CD4-positive, alpha-beta T cell treated with Interleukin-6 for 4 hours (primary cell): ENCODE data around the gene RPL26.
"Not testable (repeated sequence)": the region's sequence is repeated elsewhere in the genome, so short reads cannot be mapped to it uniquely, and the experiment has no call there.

ENCODE experiments used
- DNase-seq: peaks from one replicate; pipeline ENCODE4 v3.0.0-alpha.2; 2020; ENCODE audit warnings: mixed read lengths

RPL26 gene

DNA sequence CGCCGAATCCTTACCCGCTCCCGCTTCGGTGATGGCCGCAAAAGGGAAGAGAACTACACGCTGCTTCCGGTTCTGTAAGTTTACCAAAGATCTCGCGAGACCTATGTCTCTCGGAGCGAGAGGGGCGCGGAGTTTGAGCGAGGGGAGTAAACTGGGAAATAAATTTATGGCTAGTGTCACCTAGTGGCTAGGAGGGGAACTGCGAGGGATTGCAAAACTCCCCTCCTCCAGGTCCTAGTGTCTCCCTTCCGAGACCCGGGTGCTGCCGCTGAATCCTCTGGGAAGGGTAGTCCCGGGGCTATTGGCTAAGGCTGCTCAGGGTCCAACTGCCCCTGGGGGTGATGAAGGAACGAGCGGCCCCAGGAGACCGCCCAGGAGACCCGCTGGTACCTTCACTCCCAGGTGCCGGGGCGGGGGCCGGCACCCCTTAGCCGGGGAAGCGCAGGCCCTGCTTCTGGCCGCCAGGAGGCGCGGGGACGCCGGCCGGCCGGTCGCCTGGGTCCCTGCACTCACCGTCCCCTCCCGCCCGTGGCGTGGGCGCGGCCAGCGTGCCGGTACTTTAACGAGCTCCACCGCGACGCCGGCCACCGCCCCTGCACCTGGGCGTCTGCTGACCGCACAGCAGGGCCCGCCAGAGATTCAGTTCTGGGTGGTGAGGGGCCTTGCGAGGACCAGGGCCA is at the start of gene RPL26:
TSS of gene RPL26 (minus strand) at position 51 of the 680 bp plus-strand sequence. CDS start 883 bp downstream, outside the sequence.
- DNase-seq, result peak; percentile 95

DNA sequence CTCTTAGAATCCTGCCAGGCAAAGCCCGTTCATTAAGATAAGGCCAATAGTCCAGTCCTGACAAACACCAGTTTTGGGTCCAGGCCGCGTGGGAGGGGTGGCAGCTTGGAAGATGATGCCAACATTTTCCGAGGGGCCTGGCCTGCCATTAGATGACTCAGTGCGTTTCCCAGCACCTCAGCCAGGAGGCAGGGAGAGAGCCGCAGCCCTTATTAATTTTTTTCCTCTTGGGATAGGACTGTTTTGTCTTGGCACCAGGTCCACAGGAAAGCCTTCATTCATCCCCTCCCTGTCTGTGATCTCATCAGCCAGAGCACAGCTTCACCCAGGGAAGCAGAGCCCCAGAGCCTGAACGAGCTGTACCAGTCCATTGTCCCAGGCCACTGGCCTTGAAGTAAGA is 48.0 kb upstream of the RPL26 start:
- DNase-seq, result no peak

DNA sequence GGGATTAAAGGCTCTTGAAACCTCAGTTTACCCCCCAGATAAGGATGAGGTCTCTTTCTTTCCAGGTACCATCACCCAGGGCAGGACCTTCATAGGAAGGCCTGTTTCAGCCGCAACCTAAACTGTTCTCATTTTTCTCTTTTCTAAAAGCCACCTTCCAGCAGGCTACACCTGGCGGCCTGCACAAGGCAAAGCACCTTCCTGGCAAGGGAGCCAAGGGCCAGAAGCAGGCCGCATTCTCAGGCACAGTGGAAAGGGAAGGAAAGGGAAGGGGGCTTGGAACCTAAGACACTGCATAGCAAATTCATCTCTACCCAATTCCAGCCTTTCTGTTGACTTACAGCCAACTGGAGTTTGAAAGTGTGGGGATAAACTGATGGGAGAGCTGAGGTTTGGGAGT is 43.8 kb upstream of the RPL26 start:
- DNase-seq, result no peak

DNA sequence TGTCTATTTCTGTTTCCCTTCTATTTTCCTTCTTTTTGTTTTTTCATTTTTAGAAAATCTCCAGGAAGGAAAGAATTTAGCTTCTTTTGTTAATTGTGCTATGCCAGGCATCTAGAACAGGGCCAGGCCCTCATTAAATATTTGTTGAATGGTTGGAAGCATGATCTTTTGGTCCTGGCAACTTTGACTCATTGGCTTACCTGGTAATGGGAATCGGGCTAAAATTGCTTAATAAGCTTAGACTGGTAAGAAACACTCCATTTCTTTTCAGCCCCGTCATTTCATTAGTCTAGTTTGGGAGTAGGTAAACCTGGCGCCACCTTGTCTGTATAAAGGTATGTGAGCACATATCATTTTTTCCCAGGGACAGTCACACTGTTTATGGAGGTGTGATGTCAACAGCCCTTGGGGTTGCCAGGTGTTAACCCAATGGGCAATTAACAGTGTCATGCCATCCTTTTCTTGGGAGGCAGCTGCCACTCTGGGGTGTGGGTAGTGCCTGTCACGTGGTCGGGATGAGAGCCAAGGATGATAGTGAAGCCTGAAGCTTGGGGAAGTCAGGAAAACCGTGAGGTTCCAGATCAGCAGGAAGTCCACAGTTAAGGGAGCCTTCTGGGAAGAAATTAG is 43.2 kb upstream of the RPL26 start:
- DNase-seq, result no peak

DNA sequence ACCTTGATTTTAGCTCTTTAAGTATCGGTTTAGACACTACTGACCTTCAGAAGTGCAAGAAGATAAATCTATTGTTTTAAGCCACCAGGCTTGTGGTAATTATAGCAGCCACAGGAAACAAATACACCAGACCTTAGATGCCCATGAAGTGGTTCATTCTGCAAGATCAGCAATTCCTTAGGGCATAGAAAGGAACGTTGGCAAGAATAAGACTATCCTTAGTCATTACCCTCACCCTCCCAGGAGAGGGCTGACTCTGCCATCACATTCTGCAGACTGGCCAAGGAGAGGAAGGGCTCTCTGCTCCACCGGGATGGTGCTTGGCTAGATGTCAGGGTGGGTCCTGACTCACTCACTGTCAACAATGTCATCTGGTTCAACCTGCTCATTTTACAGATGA is 38.6 kb upstream of the RPL26 start:
- DNase-seq, result no peak

DNA sequence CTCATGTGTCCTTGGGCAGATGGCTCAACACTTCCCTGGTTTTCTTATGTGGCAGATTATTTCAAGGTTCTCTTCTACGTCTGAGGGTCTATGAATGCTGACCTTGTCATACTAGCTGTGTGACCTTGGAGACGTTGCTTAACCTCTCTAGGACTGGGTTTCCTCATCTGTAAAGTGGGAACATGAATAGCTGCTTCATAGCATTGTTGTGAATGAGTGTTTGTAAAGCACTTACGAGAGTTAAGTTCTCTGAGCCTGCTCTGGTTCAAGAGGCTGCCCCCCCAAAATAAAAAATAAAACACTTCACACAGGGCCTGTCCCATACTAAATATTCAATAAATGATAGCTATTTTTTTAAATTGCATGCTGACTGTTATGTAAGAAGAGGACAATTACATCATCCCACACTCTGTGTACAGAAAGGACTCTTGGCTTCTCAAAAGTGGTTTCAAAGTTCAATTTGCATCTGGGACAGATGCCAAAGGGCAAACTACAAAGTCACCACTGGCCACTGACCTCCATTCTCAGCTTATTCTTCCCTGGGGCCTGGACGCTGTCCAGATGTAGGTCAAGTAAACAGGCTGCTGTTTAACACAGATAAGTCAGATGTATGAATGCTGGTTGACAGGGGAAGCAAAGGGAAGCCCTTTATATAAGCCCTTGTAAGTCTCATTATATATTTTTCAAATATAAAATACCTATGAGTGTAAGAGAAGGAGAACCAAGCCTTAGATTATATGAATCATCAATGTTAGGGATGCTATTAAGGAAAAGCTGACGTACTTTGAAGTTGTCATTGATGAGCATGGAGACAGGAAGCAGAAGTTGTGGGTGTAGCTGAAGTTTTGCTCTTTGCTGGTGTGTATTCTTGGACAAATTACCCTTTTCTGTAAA is 37.3 kb upstream of the RPL26 start:
- DNase-seq, result no peak

DNA sequence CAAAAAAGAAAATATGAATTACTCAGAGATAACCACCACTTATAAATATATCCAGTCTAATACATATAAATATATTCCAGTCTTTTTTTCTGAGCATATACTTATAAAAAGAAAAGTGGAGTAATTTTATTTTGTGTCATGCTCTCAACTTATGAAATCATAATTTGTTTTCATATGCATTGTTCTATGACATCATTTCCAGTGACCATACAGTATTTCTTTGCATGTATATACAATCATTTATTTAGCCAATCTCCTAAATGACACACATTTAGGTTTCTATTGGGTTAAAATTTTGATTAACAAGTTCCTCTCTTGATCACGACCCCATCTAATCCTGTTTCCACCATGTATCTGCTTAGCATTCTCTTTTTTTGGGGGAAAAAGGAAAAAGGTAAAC is 36.3 kb upstream of the RPL26 start:
- no peak for DNase-seq

DNA sequence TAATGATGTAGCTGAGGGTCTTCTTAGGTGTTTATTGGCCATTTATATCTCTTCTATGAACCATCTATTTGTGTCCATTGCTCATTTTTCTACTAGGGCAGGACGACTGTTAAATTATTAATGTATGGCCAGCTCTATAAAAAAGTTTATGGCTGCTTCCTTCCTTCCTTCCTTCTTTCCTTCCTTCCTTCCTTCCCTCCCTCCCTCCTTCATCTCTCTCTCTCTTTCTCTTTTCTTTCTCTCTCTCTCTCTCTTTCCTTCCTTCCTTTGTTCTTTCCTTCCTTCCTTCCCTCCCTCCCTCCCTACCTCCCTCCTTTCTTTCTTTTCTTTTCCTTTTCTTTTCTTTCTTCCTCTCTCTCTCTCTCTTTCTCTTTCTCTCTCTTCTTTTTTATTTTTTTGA is 35.5 kb upstream of the RPL26 start:
- no peak for DNase-seq

DNA sequence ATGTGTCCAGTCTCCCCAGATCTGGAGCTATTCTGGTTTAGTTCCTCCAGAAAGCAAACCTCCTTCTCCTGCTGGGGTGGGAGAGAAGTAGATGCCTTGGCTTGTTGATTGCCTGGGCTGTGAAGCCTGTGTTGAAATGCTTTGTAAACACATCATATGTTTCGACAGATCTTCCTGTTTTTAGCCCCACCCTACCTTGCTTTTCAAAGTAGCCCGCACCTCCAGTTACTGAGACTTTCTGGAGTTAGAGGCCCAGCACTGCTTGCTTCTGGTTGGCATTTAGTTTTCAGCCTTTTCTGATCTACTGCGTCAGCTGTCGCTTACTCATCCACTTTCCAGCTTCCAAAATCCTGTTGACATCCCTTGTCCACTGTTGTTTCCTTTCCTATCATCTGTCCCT is 34.8 kb upstream of the RPL26 start:
- DNase-seq, result no peak

DNA sequence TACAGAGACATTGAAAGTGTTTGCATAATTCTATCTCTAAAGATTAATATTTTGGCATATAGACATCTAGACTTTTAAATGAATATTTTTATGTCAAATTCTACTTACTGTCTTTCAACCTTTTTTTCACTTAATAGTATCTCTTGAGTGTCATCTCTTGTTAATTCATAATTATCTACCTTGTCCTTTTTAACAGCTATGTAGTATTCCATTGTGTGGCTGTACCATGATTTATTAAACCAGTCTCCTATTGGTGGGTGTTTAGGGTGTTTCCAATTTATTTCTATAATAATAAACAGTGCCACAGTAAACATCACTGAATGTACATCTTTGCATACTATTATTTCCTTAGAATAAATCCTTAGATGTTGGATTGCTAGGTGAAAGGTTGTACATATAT is 30.9 kb upstream of the RPL26 start:
- no peak for DNase-seq

DNA sequence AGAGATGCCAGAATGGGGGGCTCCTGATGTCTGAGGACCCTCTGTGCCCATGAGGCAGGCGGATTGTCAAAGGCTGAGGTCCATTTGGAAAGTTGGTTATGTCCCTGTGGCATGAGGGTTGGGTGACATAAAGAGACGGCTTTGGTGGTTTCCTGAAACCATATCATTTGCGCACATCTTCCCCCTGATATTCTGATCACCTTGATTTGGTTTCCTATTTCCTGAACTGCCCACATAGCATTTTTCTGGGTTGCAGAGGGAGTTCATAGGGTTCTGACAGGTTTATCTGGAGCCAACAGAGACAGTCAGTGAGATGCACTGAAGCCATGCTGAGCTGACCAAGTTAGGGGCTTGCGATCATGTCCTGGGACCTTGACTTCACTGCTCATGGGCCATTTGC is 30.3 kb upstream of the RPL26 start:
- DNase-seq, result no peak

DNA sequence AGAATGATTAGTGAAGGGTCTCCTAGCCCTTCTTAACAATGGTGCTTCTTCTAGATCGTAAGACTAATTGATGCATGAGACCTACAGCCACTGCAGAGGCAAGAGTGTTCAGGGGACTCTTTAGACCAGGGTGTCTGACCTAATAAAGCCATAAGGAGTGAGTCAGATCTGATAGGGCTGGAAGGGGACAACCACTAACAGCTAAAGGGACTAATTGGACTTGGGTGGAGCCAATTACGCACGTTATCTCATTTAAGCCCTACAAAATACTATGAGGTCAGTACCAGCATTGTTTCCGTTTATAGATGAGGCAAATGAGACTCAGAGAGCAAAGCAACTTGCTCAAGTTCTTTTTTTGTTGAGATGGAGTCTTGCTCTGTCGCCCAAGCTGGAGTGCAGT is 29.1 kb upstream of the RPL26 start:
- no peak for DNase-seq

DNA sequence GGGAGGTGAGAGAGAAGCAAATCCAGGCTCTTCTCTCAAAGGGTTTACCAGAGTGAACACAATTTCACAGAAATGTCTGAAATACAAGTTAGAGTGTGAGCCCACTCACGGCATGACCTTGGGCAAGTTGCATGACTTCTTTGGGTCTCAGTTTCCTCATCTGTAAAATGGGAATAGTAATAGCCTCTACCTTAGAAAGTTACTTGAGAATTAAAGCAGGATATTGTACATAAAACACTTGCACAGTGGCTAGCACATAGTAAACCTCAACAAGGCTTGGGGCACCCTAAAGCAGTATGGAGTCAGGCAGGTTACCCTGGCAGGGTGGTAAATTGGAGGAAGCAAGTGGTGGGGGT is 27.9 kb upstream of the RPL26 start:
- DNase-seq, result no peak

DNA sequence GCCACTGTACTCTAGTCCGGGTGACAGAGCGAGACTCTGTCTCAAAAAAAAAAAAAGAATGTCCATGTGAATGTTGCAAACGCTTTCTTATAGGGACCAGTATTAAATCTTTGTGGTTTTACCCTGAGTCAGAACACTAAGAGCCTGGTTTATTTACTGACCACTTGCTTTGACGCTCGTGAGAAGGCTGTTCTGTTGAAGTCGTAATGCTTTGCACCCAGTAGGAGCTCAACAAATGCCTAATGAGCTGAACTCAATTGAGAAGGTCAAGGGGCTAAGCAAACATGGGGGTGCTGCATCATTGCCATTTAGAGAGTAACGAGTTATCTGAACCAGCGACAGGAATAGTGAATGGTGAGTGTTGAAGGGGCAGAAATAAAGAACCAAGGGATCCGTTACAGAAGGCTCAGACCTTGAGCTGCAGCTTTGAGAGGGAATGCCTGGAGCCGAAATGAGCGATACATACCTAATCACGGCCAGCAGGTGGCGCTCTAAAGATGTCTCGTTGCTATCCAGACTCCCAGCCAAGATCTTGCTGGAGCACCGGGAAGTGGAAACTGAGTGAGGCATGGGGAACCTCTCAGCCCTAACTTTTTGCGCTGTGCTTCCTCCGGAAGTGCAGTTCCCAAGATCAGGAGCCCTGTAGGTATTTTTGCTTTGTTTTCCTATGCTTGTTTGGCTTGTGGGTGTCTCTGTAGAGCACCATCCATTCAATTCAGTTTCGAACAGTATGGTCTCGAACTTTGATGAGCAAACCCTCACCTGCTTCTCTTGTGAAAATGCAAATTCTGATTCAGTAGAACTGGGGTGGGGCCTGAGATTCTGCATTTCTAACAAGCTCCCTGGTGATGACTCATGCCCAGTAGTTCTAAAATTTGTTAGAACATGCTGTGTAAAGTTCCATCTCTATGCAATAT is 27.2 kb upstream of the RPL26 start:
- peak; percentile 88 for DNase-seq

DNA sequence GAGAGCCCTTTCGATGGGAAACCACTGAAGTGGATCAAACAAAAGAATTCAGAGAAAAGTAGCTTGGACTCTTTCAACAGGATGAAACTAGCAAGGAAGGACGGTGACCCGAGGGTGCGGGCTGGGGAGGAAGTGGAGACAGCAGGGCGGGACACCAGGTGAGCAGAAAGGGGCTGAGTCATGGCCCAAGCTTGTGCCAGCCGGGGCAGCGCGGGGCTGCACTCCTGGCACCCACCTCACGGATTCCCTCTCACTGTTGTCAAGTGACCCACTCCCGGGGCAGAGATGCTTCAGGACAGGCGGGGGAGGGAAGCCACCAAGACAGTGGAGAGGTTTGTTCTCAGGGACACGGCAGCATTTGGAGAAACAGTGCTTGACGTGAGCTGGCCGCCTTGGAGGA is 25.4 kb upstream of the RPL26 start:
- DNase-seq, result no peak

DNA sequence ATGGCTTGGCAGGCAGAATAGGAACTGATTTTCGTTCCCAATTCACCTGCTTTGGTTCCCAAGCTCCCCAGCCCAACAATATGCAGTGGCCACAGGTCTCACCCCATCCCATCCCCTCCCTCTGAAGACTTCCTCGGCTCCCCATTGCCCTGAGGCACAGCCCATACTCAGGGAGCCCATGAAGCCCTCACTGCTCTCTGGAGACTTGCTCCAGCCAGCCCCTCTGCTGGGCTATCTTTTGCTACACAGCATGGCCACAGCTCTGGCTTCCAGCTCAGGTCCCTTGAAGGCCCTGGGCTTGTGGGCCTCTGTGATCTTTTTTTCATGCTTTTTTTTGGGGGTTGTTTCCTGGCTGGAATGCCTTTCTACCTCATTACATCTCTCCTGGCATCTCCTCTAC is 23.2 kb upstream of the RPL26 start:
- DNase-seq, result no peak

DNA sequence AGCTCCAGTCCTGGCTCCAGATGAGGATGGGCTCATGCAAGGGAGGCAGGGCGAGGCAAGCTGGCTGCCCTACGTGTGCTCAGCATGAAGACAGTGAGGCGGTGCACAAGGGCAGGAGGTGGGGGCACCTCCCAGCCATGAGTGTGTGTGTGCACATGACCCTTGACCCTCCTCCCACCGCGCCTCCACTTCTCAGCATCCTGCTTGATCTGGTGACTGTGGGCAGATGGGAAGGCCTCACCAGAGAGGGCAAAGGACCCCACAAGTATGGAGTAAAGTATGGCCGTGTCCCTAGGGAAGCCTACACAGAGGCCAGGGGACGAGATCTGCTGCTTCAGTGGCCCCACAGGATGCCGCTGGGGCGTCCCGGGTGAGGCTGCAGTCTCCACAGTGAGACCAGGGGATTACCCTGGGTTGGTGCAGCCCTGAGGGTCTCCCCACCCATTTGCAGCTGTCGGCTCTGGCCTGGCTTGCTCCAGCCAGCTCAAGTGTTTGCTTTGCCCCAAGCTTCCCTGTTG is 22.6 kb upstream of the RPL26 start:
- no peak for DNase-seq

DNA sequence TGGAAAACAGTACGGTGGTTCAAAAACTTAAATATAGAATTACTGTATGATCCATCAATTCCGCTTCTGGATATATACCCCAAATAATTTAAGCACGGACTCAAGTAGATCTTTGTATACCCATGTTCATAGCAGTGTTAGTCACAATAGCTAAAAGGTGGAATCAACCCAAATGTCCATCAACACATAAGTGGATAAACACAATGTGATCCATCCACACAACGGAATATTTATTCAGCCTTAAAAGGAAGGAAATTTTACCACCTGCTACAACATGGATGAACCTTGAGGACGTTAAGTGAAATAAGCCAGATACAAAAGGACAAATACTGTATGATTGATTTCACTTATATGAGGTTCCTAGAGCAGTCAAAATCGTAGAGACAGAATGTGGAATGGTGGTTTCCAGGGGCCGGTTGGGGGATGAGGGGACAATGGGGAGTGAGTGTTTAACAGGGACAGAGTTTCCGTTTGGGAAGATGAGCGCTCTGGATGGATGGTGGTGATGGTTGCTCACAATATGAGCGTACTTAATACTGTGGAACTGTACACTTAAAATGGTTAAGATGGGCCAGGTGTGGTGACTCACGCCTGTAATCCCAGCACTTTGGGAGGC is 20.0 kb upstream of the RPL26 start:
- no peak for DNase-seq

DNA sequence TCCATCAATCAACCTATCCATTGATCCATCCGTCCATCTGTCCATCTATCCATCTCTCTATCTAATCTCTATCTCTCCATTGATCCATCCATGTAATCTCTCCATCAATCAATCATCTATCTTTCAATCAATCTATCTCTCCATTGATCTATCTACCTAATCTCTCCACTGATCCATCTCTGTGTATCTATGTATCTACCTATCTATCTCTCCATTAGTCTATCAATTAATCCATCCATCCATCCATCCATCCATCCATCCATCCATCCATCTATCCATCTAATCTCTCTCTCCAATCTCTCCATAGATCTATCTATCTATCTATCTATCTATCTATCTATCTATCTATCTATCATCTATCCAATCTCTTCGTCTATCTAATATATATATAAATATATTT is 18.1 kb upstream of the RPL26 start:
- DNase-seq, result no peak

DNA sequence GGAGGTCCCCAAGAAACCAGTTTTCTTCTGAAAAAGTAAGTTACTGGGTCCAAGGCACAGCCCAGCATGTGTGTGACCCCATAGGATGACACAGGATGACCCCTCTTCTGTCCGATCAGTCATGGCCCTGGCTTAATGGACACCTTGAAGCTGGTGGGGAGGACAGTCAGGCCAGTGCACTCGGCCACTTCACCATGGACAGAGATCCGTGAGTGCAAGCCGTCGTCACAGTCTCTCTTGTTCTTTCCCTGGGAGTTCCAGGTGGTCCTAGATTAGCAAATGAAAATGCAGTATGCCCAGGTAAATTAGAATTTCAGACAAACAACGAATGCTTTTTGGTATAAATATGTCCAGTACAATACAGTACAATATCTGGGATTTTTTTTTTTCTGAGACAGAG is 16.0 kb upstream of the RPL26 start:
- no peak for DNase-seq

DNA sequence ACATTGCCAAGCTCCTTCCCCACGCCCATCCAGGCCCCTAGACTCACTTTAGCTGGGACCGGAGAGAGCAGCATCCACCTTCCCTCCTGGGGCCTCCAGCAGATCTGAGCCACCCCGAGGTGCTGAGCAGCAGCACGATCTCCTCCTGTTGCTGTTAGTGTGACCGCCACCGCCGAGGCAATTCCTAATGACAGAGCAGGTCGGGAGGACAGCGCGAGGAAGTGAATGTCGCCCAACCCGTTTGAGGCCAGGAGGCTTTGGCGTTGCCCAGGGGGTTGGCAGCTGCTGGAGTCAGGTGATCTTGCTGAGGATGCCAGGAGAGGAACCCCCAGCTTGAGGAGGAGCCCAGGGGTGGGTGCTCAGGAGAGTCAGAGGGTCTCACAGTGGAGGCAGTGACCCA is 14.6 kb upstream of the RPL26 start, which contains the start of gene RNF222:
TSS of gene RNF222 (minus strand) at position 192 of the 400 bp plus-strand sequence. CDS start 4,366 bp downstream, outside the sequence.
- no peak for DNase-seq

DNA sequence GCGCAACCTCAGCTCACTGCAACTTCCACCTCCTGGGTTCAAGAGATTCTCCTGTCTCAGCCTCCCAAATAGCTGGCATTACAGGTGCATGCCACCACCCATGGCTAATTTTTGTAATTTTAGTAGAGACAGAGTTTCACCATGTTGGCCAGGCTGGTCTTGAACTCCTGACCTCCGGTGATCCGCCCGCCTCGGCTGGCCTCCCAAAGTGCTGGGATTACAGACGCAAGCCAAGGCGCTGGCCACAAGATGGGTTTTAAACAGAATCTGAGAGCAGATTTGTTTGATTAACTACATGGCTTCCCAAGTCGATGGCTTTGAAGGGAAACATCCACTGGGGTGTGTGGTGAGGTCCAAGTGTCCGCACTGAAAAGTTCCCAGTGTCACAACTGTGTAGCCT is 11.5 kb upstream of the RPL26 start:
- DNase-seq, result not testable (repeated sequence)
